SK-N-SH (cell line): Measurements from ENCODE around the gene PCYT2. TPM values are rescaled to one million over a fixed set of nuclear protein-coding genes. Genes with fewer than 3 reads are reported as not detected.

ENCODE experiments used
- CTCF ChIA-PET: fragments of 300-600, 350-600 bp; formaldehyde crosslinking; extraction: SDS; loops from one replicate; lab custom pipeline; 2021; lab: Yijun Ruan, JAX
- POLR2A ChIA-PET: fragments of 350-600 bp; sonication (Branson Sonifier 250); formaldehyde crosslinking; extraction: SDS; loops from one replicate; lab custom pipeline; 2020; ENCODE audit warnings: antibody characterized with exemption, inconsistent platforms; lab: Yijun Ruan, JAX
- DNase-seq: peaks from one replicate; pipeline ENCODE4 v3.0.0; 2012
- H2AFZ ChIP-seq: fragments of 200-600 bp; sonication (generic); 2 replicates; pipeline ENCODE4 v1.8.1; 2016; ENCODE audit warnings: antibody characterized with exemption, mild to moderate bottlenecking, low read depth
- H3F3A ChIP-seq: fragments of 200-600 bp; sonication (generic); replicated peaks from 2 replicates; pipeline ENCODE3; 2016; ENCODE audit warnings: antibody characterized with exemption, mild to moderate bottlenecking; ENCODE audit not compliant: insufficient read depth
- H3K27ac ChIP-seq, 2 experiments: fragments of 200-500 bp in 1 of 2; fragments of 200-600 bp in 1 of 2; sonication (Bioruptor generic) in 1 of 2; sonication (generic), shearing (Covaris generic) in 1 of 2; 2 replicates each; pipeline versions ENCODE4 v1.5.1 to v1.6.1; 2014 to 2016; ENCODE audit warnings: low read depth in 2 of 2, inconsistent platforms in 1 of 2, low read length in 1 of 2, mild to moderate bottlenecking in 1 of 2, mixed read lengths in 1 of 2
- H3K27me3 ChIP-seq: fragments of 200-600 bp; sonication (generic), shearing (Covaris generic); 2 replicates; pipeline ENCODE4 v1.6.1; 2016; ENCODE audit warnings: mixed run types; ENCODE audit not compliant: insufficient read depth
- H3K36me3 ChIP-seq, 2 experiments: fragments of 200-500 bp in 1 of 2; fragments of 200-600 bp in 1 of 2; sonication (Bioruptor generic) in 1 of 2; sonication (generic) in 1 of 2; replicated peaks in 1 of 2; 2 replicates each; pipeline versions ENCODE3 to v1.5.1; 2014 to 2016; ENCODE audit warnings: low read length in 1 of 2, mild to moderate bottlenecking in 1 of 2; ENCODE audit not compliant: insufficient read depth in 2 of 2, control insufficient read depth in 1 of 2
- H3K4me1 ChIP-seq, 2 experiments: fragments of 200-500 bp in 1 of 2; fragments of 200-600 bp in 1 of 2; sonication (Bioruptor generic) in 1 of 2; sonication (generic), shearing (Covaris generic) in 1 of 2; 2 replicates each; pipeline versions ENCODE4 v1.5.1 to v1.6.1; 2014 to 2016; ENCODE audit warnings: low read depth in 1 of 2, low read length in 1 of 2, mixed run types in 1 of 2; ENCODE audit not compliant: insufficient read depth in 2 of 2, control insufficient read depth in 1 of 2
- H3K4me2 ChIP-seq: fragments of 200-600 bp; sonication (generic), shearing (Covaris generic); 2 replicates; pipeline ENCODE4 v1.6.1; 2017; ENCODE audit warnings: mixed run types
- H3K4me3 ChIP-seq, 2 experiments: fragments of 200-500 bp in 1 of 2; fragments of 200-600 bp in 1 of 2; sonication (Bioruptor generic) in 1 of 2; sonication (generic), shearing (Covaris generic) in 1 of 2; 2 replicates each; pipeline versions ENCODE4 v1.5.1 to v1.8.1; 2014 to 2016; ENCODE audit warnings: low read depth in 2 of 2, inconsistent platforms in 1 of 2, low read length in 1 of 2, mild to moderate bottlenecking in 1 of 2, mixed read lengths in 1 of 2, moderate library complexity in 1 of 2
- H3K79me2 ChIP-seq: fragments of 200-600 bp; sonication (generic); 2 replicates; pipeline ENCODE4 v1.8.1; 2017; ENCODE audit warnings: mild to moderate bottlenecking; ENCODE audit not compliant: insufficient read depth
- H3K9ac ChIP-seq: fragments of 200-600 bp; sonication (generic); 2 replicates; pipeline ENCODE4 v1.6.1; 2017; ENCODE audit warnings: mixed run types
- H3K9me2 ChIP-seq: fragments of 200-600 bp; sonication (generic); 2 replicates; pipeline ENCODE4 v1.6.1; 2017; ENCODE audit warnings: mixed run types
- H3K9me3 ChIP-seq: fragments of 200-600 bp; sonication (generic); 2 replicates; pipeline ENCODE4 v1.6.1; 2017; ENCODE audit warnings: mixed run types, mild to moderate bottlenecking, moderate library complexity
- H4K20me1 ChIP-seq: fragments of 200-600 bp; sonication (generic); 2 replicates; pipeline ENCODE4 v1.6.1; 2017; ENCODE audit warnings: mild to moderate bottlenecking, mixed run types; ENCODE audit not compliant: insufficient read depth
- ELF1 ChIP-seq: IDR thresholded peaks from 2 replicates; pipeline ENCODE4 v1.4.0; 2012
- EP300 ChIP-seq, 2 experiments: IDR thresholded peaks; 2 replicates each; pipeline versions ENCODE4 v1.4.0 to v1.6.1; 2012; ENCODE audit warnings: borderline replicate concordance in 1 of 2, low read depth in 1 of 2, low read length in 1 of 2
- FOSL2 ChIP-seq: IDR thresholded peaks from 2 replicates; pipeline ENCODE4 v1.4.0; 2012; ENCODE audit warnings: low read depth, mild to moderate bottlenecking, moderate library complexity, borderline replicate concordance
- FOXM1 ChIP-seq: IDR thresholded peaks from 2 replicates; pipeline ENCODE4 v1.4.0; 2012; ENCODE audit warnings: low read depth, mild to moderate bottlenecking
- GATA2 ChIP-seq: sonication (generic); formaldehyde crosslinking; IDR thresholded peaks from 2 replicates; pipeline ENCODE4 v1.5.0; 2020; ENCODE audit warnings: mild to moderate bottlenecking, missing genetic modification reagents
- JUND ChIP-seq: IDR thresholded peaks from 2 replicates; pipeline ENCODE4 v1.4.0; 2012
- MEF2A ChIP-seq: IDR thresholded peaks from 2 replicates; pipeline ENCODE4 v1.4.0; 2012; ENCODE audit warnings: low read depth, borderline replicate concordance
- NFIC ChIP-seq: IDR thresholded peaks from 2 replicates; pipeline ENCODE4 v1.4.0; 2012; ENCODE audit warnings: borderline replicate concordance
- RCOR1 ChIP-seq: fragments of 150-350 bp; IDR thresholded peaks from 2 replicates; pipeline ENCODE4 v1.6.1; 2017; ENCODE audit warnings: antibody characterized with exemption, low read length
- RXRA ChIP-seq: IDR thresholded peaks from 2 replicates; pipeline ENCODE4 v1.4.0; 2012; ENCODE audit warnings: low read depth, mild to moderate bottlenecking, borderline replicate concordance
- SMC3 ChIP-seq: IDR thresholded peaks from 2 replicates; pipeline ENCODE4 v1.6.1; 2012; ENCODE audit warnings: low read depth, low read length, improper control_type of control experiment
- TEAD4 ChIP-seq: IDR thresholded peaks from 2 replicates; pipeline ENCODE4 v1.4.0; 2012; ENCODE audit warnings: mild to moderate bottlenecking, borderline replicate concordance; ENCODE audit not compliant: insufficient read depth
- WGBS: methylation state at CpG from one replicate; pipeline ENCODE4 v1.1.6; 2017; ENCODE audit warnings: low lambda C conversion rate; 5-methylcytosine and 5-hydroxymethylcytosine counted together
- polyA plus RNA-seq, 3 experiments: library from polyadenylated mRNA; depleted of rRNA; stranded (reverse); fragments of >200 nt; gene quantifications; 2 replicates each; pipeline ENCODE4 v1.2.3, GENCODE V29; 2012
- TF ChIP-seq, protein P1 (sequence below): fragments of 150-350 bp; IDR thresholded peaks from 2 replicates; pipeline ENCODE4 v1.6.1; 2016; ENCODE audit warnings: mild to moderate bottlenecking, low read depth, low read length
- TF ChIP-seq, protein P2 (sequence below): IDR thresholded peaks from 2 replicates; pipeline ENCODE4 v1.6.1; 2012; ENCODE audit warnings: mild to moderate bottlenecking, low read depth, low read length, moderate library complexity
- TF ChIP-seq, protein P3 (sequence below): IDR thresholded peaks from 2 replicates; pipeline ENCODE4; 2012
- TF ChIP-seq, protein P4 (sequence below): IDR thresholded peaks from 2 replicates; pipeline ENCODE4 v1.4.0; 2012; ENCODE audit warnings: low read depth, borderline replicate concordance
- TF ChIP-seq, protein P5 (sequence below): fragments of 150-350 bp; IDR thresholded peaks from 2 replicates; pipeline ENCODE4 v1.6.1; 2017; ENCODE audit warnings: antibody characterized with exemption, low read length, low read depth, borderline replicate concordance
- TF ChIP-seq, protein P6 (sequence below): IDR thresholded peaks from 2 replicates; pipeline ENCODE4 v1.4.0; 2012; ENCODE audit warnings: low read depth
- TF ChIP-seq, protein P7 (sequence below): fragments of 200-600 bp; sonication (generic); IDR thresholded peaks from 2 replicates; pipeline ENCODE4 v1.6.1; 2017; ENCODE audit warnings: antibody characterized with exemption, mild to moderate bottlenecking, moderate library complexity

PCYT2 gene
- polyA plus RNA-seq, 1 of the 3 experiments (the other 2 are of a cell fraction): 46.2 TPM

DNA sequence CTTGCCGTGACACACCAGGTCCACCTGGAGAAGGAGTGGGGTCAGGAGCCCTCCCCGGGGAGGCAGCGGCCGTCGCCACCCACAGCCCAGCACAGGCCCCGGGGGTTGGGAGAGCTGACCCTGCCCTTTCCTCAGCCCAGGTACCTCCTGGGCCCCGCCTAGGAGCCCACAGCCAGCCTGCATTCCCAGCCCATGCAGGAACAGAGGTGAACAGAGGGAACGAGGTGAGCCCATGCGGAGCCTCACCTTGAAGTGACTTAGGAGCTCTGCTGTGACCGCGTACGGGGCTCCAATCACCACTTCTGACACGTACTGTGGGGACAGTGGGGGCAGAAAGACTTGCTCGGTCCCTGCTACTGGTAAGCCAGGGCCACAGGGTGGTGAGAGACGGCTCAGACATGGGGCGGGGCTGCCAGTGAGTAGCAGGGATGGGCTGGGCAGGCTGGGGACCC, 5.7 kb downstream of the PCYT2 start:
- no peak for TF ChIP-seq FOSL2
- TF ChIP-seq, protein P1, sequence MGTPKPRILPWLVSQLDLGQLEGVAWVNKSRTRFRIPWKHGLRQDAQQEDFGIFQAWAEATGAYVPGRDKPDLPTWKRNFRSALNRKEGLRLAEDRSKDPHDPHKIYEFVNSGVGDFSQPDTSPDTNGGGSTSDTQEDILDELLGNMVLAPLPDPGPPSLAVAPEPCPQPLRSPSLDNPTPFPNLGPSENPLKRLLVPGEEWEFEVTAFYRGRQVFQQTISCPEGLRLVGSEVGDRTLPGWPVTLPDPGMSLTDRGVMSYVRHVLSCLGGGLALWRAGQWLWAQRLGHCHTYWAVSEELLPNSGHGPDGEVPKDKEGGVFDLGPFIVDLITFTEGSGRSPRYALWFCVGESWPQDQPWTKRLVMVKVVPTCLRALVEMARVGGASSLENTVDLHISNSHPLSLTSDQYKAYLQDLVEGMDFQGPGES: no peak
- no peak for TF ChIP-seq ELF1
- TF ChIP-seq, protein P2, sequence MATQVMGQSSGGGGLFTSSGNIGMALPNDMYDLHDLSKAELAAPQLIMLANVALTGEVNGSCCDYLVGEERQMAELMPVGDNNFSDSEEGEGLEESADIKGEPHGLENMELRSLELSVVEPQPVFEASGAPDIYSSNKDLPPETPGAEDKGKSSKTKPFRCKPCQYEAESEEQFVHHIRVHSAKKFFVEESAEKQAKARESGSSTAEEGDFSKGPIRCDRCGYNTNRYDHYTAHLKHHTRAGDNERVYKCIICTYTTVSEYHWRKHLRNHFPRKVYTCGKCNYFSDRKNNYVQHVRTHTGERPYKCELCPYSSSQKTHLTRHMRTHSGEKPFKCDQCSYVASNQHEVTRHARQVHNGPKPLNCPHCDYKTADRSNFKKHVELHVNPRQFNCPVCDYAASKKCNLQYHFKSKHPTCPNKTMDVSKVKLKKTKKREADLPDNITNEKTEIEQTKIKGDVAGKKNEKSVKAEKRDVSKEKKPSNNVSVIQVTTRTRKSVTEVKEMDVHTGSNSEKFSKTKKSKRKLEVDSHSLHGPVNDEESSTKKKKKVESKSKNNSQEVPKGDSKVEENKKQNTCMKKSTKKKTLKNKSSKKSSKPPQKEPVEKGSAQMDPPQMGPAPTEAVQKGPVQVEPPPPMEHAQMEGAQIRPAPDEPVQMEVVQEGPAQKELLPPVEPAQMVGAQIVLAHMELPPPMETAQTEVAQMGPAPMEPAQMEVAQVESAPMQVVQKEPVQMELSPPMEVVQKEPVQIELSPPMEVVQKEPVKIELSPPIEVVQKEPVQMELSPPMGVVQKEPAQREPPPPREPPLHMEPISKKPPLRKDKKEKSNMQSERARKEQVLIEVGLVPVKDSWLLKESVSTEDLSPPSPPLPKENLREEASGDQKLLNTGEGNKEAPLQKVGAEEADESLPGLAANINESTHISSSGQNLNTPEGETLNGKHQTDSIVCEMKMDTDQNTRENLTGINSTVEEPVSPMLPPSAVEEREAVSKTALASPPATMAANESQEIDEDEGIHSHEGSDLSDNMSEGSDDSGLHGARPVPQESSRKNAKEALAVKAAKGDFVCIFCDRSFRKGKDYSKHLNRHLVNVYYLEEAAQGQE: no peak
- TF ChIP-seq RCOR1: no peak
- TF ChIP-seq TEAD4: no peak
- TF ChIP-seq NFIC: no peak
- TF ChIP-seq, protein P3, sequence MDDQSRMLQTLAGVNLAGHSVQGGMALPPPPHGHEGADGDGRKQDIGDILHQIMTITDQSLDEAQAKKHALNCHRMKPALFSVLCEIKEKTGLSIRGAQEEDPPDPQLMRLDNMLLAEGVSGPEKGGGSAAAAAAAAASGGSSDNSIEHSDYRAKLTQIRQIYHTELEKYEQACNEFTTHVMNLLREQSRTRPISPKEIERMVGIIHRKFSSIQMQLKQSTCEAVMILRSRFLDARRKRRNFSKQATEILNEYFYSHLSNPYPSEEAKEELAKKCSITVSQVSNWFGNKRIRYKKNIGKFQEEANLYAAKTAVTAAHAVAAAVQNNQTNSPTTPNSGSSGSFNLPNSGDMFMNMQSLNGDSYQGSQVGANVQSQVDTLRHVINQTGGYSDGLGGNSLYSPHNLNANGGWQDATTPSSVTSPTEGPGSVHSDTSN: no peak
- no peak for TF ChIP-seq RXRA
- TF ChIP-seq, protein P4, sequence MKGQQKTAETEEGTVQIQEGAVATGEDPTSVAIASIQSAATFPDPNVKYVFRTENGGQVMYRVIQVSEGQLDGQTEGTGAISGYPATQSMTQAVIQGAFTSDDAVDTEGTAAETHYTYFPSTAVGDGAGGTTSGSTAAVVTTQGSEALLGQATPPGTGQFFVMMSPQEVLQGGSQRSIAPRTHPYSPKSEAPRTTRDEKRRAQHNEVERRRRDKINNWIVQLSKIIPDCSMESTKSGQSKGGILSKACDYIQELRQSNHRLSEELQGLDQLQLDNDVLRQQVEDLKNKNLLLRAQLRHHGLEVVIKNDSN: no peak
- no peak for TF ChIP-seq EP300 (IDR thresholded peaks at IDR 0.05; ENCODE audit: borderline replicate concordance in 1 of 2, low read depth in 1 of 2, low read length in 1 of 2)
- TF ChIP-seq, protein P5, sequence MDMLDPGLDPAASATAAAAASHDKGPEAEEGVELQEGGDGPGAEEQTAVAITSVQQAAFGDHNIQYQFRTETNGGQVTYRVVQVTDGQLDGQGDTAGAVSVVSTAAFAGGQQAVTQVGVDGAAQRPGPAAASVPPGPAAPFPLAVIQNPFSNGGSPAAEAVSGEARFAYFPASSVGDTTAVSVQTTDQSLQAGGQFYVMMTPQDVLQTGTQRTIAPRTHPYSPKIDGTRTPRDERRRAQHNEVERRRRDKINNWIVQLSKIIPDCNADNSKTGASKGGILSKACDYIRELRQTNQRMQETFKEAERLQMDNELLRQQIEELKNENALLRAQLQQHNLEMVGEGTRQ: no peak
- TF ChIP-seq, protein P6, sequence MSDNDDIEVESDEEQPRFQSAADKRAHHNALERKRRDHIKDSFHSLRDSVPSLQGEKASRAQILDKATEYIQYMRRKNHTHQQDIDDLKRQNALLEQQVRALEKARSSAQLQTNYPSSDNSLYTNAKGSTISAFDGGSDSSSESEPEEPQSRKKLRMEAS: no peak
- no peak for TF ChIP-seq MEF2A
- TF ChIP-seq FOXM1: no peak
- TF ChIP-seq, protein P7, sequence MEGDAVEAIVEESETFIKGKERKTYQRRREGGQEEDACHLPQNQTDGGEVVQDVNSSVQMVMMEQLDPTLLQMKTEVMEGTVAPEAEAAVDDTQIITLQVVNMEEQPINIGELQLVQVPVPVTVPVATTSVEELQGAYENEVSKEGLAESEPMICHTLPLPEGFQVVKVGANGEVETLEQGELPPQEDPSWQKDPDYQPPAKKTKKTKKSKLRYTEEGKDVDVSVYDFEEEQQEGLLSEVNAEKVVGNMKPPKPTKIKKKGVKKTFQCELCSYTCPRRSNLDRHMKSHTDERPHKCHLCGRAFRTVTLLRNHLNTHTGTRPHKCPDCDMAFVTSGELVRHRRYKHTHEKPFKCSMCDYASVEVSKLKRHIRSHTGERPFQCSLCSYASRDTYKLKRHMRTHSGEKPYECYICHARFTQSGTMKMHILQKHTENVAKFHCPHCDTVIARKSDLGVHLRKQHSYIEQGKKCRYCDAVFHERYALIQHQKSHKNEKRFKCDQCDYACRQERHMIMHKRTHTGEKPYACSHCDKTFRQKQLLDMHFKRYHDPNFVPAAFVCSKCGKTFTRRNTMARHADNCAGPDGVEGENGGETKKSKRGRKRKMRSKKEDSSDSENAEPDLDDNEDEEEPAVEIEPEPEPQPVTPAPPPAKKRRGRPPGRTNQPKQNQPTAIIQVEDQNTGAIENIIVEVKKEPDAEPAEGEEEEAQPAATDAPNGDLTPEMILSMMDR: no peak
- no peak for TF ChIP-seq SMC3
- TF ChIP-seq GATA2 (CRISPR knock-in tag): no peak
- no peak for TF ChIP-seq JUND
- Histone ChIP-seq H2AFZ (no peak overlapping the region), H3K4me3 (no peak overlapping the region), H3K27ac (no peak overlapping the region), H3K9ac (no peak overlapping the region), H3K36me3 (peaks cover 6 to 50% of the 10 kb centered on the region in 2 experiments), H3K27me3 (no peaks in the 10 kb centered on the region), H3K4me1 (peaks cover 6 to 16% of the 10 kb centered on the region in 2 experiments; a peak in 2 of 4 replicates), H3F3A (peaks cover 11% of the 10 kb centered on the region), H4K20me1 (0 out of 2 replicates have a peak, but pooled peaks cover 4% of the 10 kb centered on the region), H3K9me3 (no peaks in the 10 kb centered on the region), H3K4me2 (no peak overlapping the region), H3K9me2 (no peaks in the 10 kb centered on the region), H3K79me2 (peaks cover 2% of the 10 kb centered on the region; the same call in 1 of the 2 replicates)
- POLR2A ChIA-PET: interaction anchor here (0.6 kb wide), 2 partner anchors 23 to 194 kb away, joined by 3 read pairs; no protein-coding TSS in a partner anchor
- 97% methylated on average over 15 of the region's 16 CpGs for WGBS
- DNase-seq: no peak
- CTCF ChIA-PET: interaction anchor here (1.3 kb wide), 1 partner anchor 21 kb away, joined by 7 read pairs; no protein-coding TSS in a partner anchor
